A204.1 (cell line): Measurements from ENCODE around the gene BCL7B.
"Not testable (repeated sequence)": the region's sequence is repeated elsewhere in the genome, so short reads cannot be mapped to it uniquely, and the experiment has no call there.

Source experiments
- FAIRE-seq: peaks from 2 replicates; lab custom pipeline; 2012; peaks lifted over from hg19 to GRCh38; lab: Jason Lieb, UNC

The BCL7B gene

GRCh38 chr7:73572767-73573186, 15.3 kb upstream of the BCL7B start:
- no peak for FAIRE-seq

- no peak for FAIRE-seq
Observed at GRCh38 chr7:73570977-73571376, 13.5 kb upstream of the BCL7B start.

- FAIRE-seq: no peak
Observed at GRCh38 chr7:73570521-73570920, 13.0 kb upstream of the BCL7B start.

GRCh38 chr7:73569042-73569608, 11.6 kb upstream of the BCL7B start:
- FAIRE-seq: no peak

GRCh38 chr7:73567846-73568685, 10.6 kb upstream of the BCL7B start:
- FAIRE-seq: no peak

GRCh38 chr7:73567140-73567539, 9.7 kb upstream of the BCL7B start:
- FAIRE-seq: no peak

GRCh38 chr7:73566431-73566830, 8.9 kb upstream of the BCL7B start:
- not testable (repeated sequence) for FAIRE-seq

- FAIRE-seq: no peak
Observed at GRCh38 chr7:73565675-73566340, 8.3 kb upstream of the BCL7B start.

GRCh38 chr7:73560109-73560835, 2.8 kb upstream of the BCL7B start:
- FAIRE-seq: no peak

GRCh38 chr7:73557108-73557396, 438 bp downstream of the BCL7B start:
- no peak for FAIRE-seq

- FAIRE-seq: no peak
Observed at GRCh38 chr7:73556208-73557107, 1.0 kb downstream of the BCL7B start.

- FAIRE-seq: no peak
Observed at GRCh38 chr7:73555411-73555982, 2.0 kb downstream of the BCL7B start.

GRCh38 chr7:73550093-73550492, 7.4 kb downstream of the BCL7B start:
- not testable (repeated sequence) for FAIRE-seq

- no peak for FAIRE-seq
Observed at GRCh38 chr7:73549176-73549575, 8.3 kb downstream of the BCL7B start.

- FAIRE-seq: no peak
Observed at GRCh38 chr7:73547841-73548240, 9.6 kb downstream of the BCL7B start.

- FAIRE-seq: no peak
Observed at GRCh38 chr7:73544678-73545077, 12.8 kb downstream of the BCL7B start.

- FAIRE-seq: no peak
Observed at GRCh38 chr7:73541722-73542121, 15.8 kb downstream of the BCL7B start.

GRCh38 chr7:73539709-73540108, 17.8 kb downstream of the BCL7B start:
- no peak for FAIRE-seq

GRCh38 chr7:73538510-73538909, 19.0 kb downstream of the BCL7B start:
- FAIRE-seq: not testable (repeated sequence)

GRCh38 chr7:73537051-73537450, 20.4 kb downstream of the BCL7B start:
- FAIRE-seq: no peak

- FAIRE-seq: no peak
Observed at GRCh38 chr7:73536479-73536878, 21.0 kb downstream of the BCL7B start.
